ENCODE results near the gene NCAM1.

- TF ChIP-seq CTCF (IDR thresholded peaks at IDR 0.05 in 8 of 11, conservative IDR thresholded peaks at IDR 0.05 in 3 of 11) (no peak), POLR2AphosphoS5 (IDR thresholded peaks at IDR 0.05) (no peak), POLR2A (IDR thresholded peaks at IDR 0.05) (no peak)
Observed at GRCh38 chr11:113178381-113179070, 217.3 kb downstream of the NCAM1 start.

Data from spleen (tissue), 7 donors.